AG04450 (cell line): ENCODE results near the gene GOLGA8R. TPM values are rescaled to one million over a fixed set of nuclear protein-coding genes. Genes with fewer than 3 reads are reported as not detected.

ENCODE experiments used
- polyA plus RNA-seq: library from polyadenylated mRNA; depleted of rRNA; stranded (reverse); fragments of >200 nt; gene quantifications from 2 replicates; pipeline ENCODE4 v1.2.3, GENCODE V29; 2011; rRNA removed
- small RNA-seq: library from RNA; depleted of rRNA; stranded (forward); fragments of <200 nt; gene quantifications from one replicate; pipeline ENCODE3, GENCODE V24; 2012; ENCODE audit warnings: low read depth; ENCODE audit not compliant: insufficient read length

The GOLGA8R gene
- polyA plus RNA-seq, 1 experiment: 0.74 TPM

Small RNA genes within 50 kb of the gene (small RNA-seq; reads per million reads assigned to genes)
- not detected for gene AC019322.2
- gene RF00019: not detected
- gene RF00096: not detected
- gene RN7SL196P: not detected

Other genes starting within 250 kb of the GOLGA8R start
- 0.09 TPM in 1 of 2 replicates, not detected in the other for gene CHRFAM7A, start 20.7 kb downstream of the GOLGA8R start, polyA plus RNA-seq
- gene GOLGA8Q, start 137.8 kb upstream of the GOLGA8R start, polyA plus RNA-seq: 0.69 and 0.74 TPM in 2 replicates
- gene GOLGA8H, start 189.8 kb upstream of the GOLGA8R start, polyA plus RNA-seq: 0.04 TPM in 1 of 2 replicates, not detected in the other